HEK293 (cell line): ENCODE results near the gene MPC2.

Source experiments
- CTCF ChIA-PET: fragments of 350-600 bp; formaldehyde crosslinking; extraction: SDS; loops from one replicate; lab custom pipeline; 2021; ENCODE audit warnings: antibody characterized with exemption; lab: Yijun Ruan, JAX
- POLR2A ChIA-PET: fragments of 300-600 bp; formaldehyde crosslinking; extraction: SDS; loops from one replicate; lab custom pipeline; 2020; ENCODE audit warnings: antibody characterized with exemption, inconsistent platforms; lab: Yijun Ruan, JAX
- H3K27ac ChIP-seq: fragments of 200-500 bp; sonication (Bioruptor generic); 2 replicates; pipeline ENCODE4 v1.5.1; 2014; ENCODE audit warnings: low read depth, low read length, control low read depth, inconsistent platforms; ENCODE audit errors: extremely low read depth
- H3K36me3 ChIP-seq, 2 experiments: fragments of 200-500 bp in 1 of 2; sonication (Bioruptor generic) in 1 of 2; 1 replicate in 1 of 2; 2 replicates in 1 of 2; pipeline ENCODE4 v1.5.1; 2014 to 2017; ENCODE audit warnings: inconsistent platforms in 2 of 2, low read length in 2 of 2; ENCODE audit not compliant: control insufficient read depth in 2 of 2, insufficient read depth in 1 of 2
- H3K4me1 ChIP-seq: fragments of 200-500 bp; sonication (Bioruptor generic); 2 replicates; pipeline ENCODE4 v1.5.1; 2014; ENCODE audit warnings: mild to moderate bottlenecking, low read length, inconsistent platforms; ENCODE audit not compliant: control insufficient read depth, insufficient read depth
- H3K4me3 ChIP-seq: 2 replicates; pipeline ENCODE4 v1.5.1; 2011; ENCODE audit warnings: low read depth, mild to moderate bottlenecking, control low read depth, low read length, moderate library complexity
- H3K9me3 ChIP-seq: fragments of 200-500 bp; sonication (Bioruptor generic); 2 replicates; pipeline ENCODE4 v1.5.1; 2014; ENCODE audit warnings: low read depth, low read length, inconsistent platforms; ENCODE audit not compliant: control insufficient read depth, insufficient read depth
- FEZF1 ChIP-seq: fragments of 450-650 bp; formaldehyde crosslinking; IDR thresholded peaks from 2 replicates; pipeline ENCODE4 v1.5.1; 2016; ENCODE audit warnings: missing biosample characterization, missing genetic modification characterization
- HOXC10 ChIP-seq: sonication (generic); formaldehyde crosslinking; IDR thresholded peaks from 2 replicates; pipeline ENCODE4 v1.8.1; 2023; ENCODE audit warnings: mild to moderate bottlenecking, missing genetic modification reagents
- KLF7 ChIP-seq: fragments of 450-650 bp; formaldehyde crosslinking; IDR thresholded peaks from 2 replicates; pipeline ENCODE4 v1.5.1; 2016; ENCODE audit warnings: missing biosample characterization, missing genetic modification characterization, borderline replicate concordance
- PRDM4 ChIP-seq: fragments of 450-650 bp; formaldehyde crosslinking; IDR thresholded peaks from 2 replicates; pipeline ENCODE4 v1.5.1; 2017; ENCODE audit warnings: missing biosample characterization, missing genetic modification characterization
- SCRT1 ChIP-seq: fragments of 450-650 bp; formaldehyde crosslinking; IDR thresholded peaks from 2 replicates; pipeline ENCODE4 v1.5.1; 2016; ENCODE audit warnings: missing biosample characterization, missing genetic modification characterization, borderline replicate concordance
- TRIM28 ChIP-seq: IDR thresholded peaks from 2 replicates; pipeline ENCODE4 v1.6.1; 2011; ENCODE audit warnings: low read length, control low read depth, borderline replicate concordance
- ZBTB48 ChIP-seq: fragments of 450-650 bp; formaldehyde crosslinking; IDR thresholded peaks from 2 replicates; pipeline ENCODE4 v1.5.1; 2016; ENCODE audit warnings: missing biosample characterization, missing genetic modification characterization
- ZBTB7A ChIP-seq: fragments of 450-650 bp; formaldehyde crosslinking; IDR thresholded peaks from 2 replicates; pipeline ENCODE4 v1.5.1; 2016; ENCODE audit warnings: low read depth, missing biosample characterization, missing genetic modification characterization
- ZNF211 ChIP-seq: fragments of 450-650 bp; formaldehyde crosslinking; IDR thresholded peaks from 2 replicates; pipeline ENCODE4 v1.5.1; 2016; ENCODE audit warnings: low read depth, missing biosample characterization, missing genetic modification characterization
- ZNF324 ChIP-seq: fragments of 450-650 bp; formaldehyde crosslinking; IDR thresholded peaks from 2 replicates; pipeline ENCODE4 v1.5.1; 2016; ENCODE audit warnings: missing biosample characterization, missing genetic modification characterization
- ZNF335 ChIP-seq: fragments of 450-650 bp; formaldehyde crosslinking; conservative IDR thresholded peaks from 2 replicates; pipeline ENCODE4 v1.5.1; 2016; ENCODE audit warnings: missing biosample characterization, missing genetic modification characterization
- ZNF423 ChIP-seq: fragments of 450-650 bp; formaldehyde crosslinking; IDR thresholded peaks from 2 replicates; pipeline ENCODE4 v1.5.1; 2016; ENCODE audit warnings: missing biosample characterization, missing genetic modification characterization
- ZNF433 ChIP-seq: fragments of 450-650 bp; formaldehyde crosslinking; IDR thresholded peaks from 2 replicates; pipeline ENCODE4 v1.5.1; 2016; ENCODE audit warnings: missing biosample characterization, missing genetic modification characterization, low read depth
- ZNF596 ChIP-seq: fragments of 450-650 bp; IDR thresholded peaks from 2 replicates; pipeline ENCODE4 v1.5.0; 2018; ENCODE audit warnings: missing biosample characterization, mild to moderate bottlenecking, missing genetic modification characterization, moderate library complexity
- ZNF654 ChIP-seq: fragments of 450-650 bp; formaldehyde crosslinking; IDR thresholded peaks from 2 replicates; pipeline ENCODE4 v1.5.1; 2016; ENCODE audit warnings: low read depth, missing biosample characterization, missing genetic modification characterization
- ZNF664 ChIP-seq: fragments of 450-650 bp; formaldehyde crosslinking; IDR thresholded peaks from 2 replicates; pipeline ENCODE4 v1.5.1; 2016; ENCODE audit warnings: missing biosample characterization, missing genetic modification characterization
- ZNF692 ChIP-seq: fragments of 450-650 bp; formaldehyde crosslinking; IDR thresholded peaks from 2 replicates; pipeline ENCODE4 v1.5.1; 2016; ENCODE audit warnings: missing biosample characterization, missing genetic modification characterization
- TF ChIP-seq, protein P1 (sequence below): fragments of 450-650 bp; formaldehyde crosslinking; IDR thresholded peaks from 2 replicates; pipeline ENCODE4 v1.5.1; 2016; ENCODE audit warnings: missing biosample characterization, missing genetic modification characterization
- TF ChIP-seq, protein P2 (sequence below): fragments of 450-650 bp; formaldehyde crosslinking; IDR thresholded peaks from 2 replicates; pipeline ENCODE4 v1.5.0; 2017; ENCODE audit warnings: missing biosample characterization, missing genetic modification characterization, borderline replicate concordance

MPC2 gene

DNA sequence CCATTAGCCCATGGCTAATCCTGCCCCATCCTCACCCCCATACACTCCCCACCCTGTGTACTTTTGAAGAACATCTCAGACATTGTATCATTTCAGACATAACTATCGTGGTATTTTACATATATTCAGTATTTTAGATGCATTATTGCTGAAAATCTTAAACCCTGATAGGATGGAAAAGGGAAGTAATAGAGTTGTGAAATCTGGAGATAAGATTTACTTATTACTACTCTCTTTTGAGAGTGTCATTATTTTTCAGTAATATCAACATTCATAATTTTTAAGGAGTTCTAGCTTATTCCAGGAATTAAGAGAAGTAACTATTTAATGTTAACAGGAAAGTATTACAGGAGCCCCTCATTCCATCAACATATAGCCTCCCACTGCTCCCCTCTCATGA is 57.4 kb downstream of the MPC2 start (continued):
- no peak for TF ChIP-seq FEZF1
- TF ChIP-seq ZNF324 = no peak
- no peak for TF ChIP-seq ZNF335
- TF ChIP-seq ZNF433 (tag by site-specific recombination) = no peak
- no peak for TF ChIP-seq ZNF596 (tag by site-specific recombination)
- no peak for TF ChIP-seq HOXC10
- TF ChIP-seq ZNF692 (tag by site-specific recombination) = no peak
- TF ChIP-seq ZBTB48 (tag by site-specific recombination) = no peak
- TF ChIP-seq SCRT1 (tag by site-specific recombination) = no peak
- TF ChIP-seq ZNF654 (tag by site-specific recombination) = no peak
- TF ChIP-seq KLF7 (tag by site-specific recombination) = no peak

- Histone ChIP-seq H3K36me3 (no peaks in the 10 kb centered on the region), H3K4me3 (no peak overlapping the region), H3K9me3 (no peaks in the 10 kb centered on the region), H3K27ac (no peak overlapping the region), H3K4me1 (no peaks in the 10 kb centered on the region)
- TF ChIP-seq, protein P1, sequence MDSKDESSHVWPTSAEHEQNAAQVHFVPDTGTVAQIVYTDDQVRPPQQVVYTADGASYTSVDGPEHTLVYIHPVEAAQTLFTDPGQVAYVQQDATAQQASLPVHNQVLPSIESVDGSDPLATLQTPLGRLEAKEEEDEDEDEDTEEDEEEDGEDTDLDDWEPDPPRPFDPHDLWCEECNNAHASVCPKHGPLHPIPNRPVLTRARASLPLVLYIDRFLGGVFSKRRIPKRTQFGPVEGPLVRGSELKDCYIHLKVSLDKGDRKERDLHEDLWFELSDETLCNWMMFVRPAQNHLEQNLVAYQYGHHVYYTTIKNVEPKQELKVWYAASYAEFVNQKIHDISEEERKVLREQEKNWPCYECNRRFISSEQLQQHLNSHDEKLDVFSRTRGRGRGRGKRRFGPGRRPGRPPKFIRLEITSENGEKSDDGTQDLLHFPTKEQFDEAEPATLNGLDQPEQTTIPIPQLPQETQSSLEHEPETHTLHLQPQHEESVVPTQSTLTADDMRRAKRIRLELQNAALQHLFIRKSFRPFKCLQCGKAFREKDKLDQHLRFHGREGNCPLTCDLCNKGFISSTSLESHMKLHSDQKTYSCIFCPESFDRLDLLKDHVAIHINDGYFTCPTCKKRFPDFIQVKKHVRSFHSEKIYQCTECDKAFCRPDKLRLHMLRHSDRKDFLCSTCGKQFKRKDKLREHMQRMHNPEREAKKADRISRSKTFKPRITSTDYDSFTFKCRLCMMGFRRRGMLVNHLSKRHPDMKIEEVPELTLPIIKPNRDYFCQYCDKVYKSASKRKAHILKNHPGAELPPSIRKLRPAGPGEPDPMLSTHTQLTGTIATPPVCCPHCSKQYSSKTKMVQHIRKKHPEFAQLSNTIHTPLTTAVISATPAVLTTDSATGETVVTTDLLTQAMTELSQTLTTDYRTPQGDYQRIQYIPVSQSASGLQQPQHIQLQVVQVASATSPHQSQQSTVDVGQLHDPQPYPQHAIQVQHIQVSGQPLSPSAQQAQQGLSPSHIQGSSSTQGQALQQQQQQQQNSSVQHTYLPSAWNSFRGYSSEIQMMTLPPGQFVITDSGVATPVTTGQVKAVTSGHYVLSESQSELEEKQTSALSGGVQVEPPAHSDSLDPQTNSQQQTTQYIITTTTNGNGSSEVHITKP (tag by site-specific recombination) = no peak
- TF ChIP-seq ZNF211 (tag by site-specific recombination) (no peak), PRDM4 (no peak), ZNF423 (no peak)
- ChIA-PET POLR2A (no interaction called here), CTCF (interaction anchor here (0.7 kb wide), 1 partner anchor 96 kb away, joined by 3 read pairs; no protein-coding TSS in a partner anchor)
Observed at GRCh38 chr1:167878372-167879160, 58.3 kb downstream of the MPC2 start.

DNA sequence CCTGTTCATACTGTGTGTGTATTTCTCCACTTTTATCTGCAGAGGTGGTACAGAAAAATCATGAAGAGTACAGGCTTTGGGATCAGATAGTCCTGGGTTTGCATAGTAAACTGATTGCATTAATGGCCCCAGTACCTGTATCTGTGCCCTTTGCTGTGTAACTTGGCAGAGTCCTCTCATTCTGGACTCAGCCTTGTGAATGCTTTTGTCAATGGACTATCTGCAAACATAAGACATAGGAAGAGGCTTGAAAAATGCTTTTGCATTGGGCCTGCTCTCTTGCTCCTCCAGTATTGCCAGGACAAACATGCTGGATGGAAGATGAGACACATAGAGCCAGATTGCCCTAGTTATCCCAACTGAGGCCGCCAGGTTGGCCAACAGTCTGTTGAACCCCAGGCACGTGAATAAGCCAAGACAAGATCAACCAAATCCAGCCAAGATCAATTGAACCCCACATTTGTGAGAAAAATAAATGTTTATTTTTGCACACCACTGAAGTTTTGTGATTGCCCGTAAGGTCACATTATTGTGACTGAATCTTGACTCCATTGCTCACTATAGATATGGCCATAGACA is 60.2 kb downstream of the MPC2 start:
- ChIA-PET CTCF (interaction anchor here (0.5 kb wide), 1 partner anchor 464 kb away, joined by 3 read pairs; no protein-coding TSS in a partner anchor), POLR2A (no interaction called here)
- no peak overlapping the region for H3K4me3 ChIP-seq
- no peaks in the 10 kb centered on the region for H3K4me1 ChIP-seq
- H3K9me3 ChIP-seq = no peaks in the 10 kb centered on the region
- no peaks in the 10 kb centered on the region for H3K36me3 ChIP-seq
- H3K27ac ChIP-seq = no peak overlapping the region
- TF ChIP-seq, protein P2, sequence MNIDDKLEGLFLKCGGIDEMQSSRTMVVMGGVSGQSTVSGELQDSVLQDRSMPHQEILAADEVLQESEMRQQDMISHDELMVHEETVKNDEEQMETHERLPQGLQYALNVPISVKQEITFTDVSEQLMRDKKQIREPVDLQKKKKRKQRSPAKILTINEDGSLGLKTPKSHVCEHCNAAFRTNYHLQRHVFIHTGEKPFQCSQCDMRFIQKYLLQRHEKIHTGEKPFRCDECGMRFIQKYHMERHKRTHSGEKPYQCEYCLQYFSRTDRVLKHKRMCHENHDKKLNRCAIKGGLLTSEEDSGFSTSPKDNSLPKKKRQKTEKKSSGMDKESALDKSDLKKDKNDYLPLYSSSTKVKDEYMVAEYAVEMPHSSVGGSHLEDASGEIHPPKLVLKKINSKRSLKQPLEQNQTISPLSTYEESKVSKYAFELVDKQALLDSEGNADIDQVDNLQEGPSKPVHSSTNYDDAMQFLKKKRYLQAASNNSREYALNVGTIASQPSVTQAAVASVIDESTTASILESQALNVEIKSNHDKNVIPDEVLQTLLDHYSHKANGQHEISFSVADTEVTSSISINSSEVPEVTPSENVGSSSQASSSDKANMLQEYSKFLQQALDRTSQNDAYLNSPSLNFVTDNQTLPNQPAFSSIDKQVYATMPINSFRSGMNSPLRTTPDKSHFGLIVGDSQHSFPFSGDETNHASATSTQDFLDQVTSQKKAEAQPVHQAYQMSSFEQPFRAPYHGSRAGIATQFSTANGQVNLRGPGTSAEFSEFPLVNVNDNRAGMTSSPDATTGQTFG (tag by site-specific recombination) = no peak
- TF ChIP-seq ZNF664 (tag by site-specific recombination) = no peak
- TF ChIP-seq ZBTB7A = no peak
- no peak for TF ChIP-seq TRIM28
